AG04450 (cell line): ENCODE data around the gene FALEC. TPM values are rescaled to one million over a fixed set of nuclear protein-coding genes. Genes with fewer than 3 reads are reported as not detected.
A peak's percentile ranks its signal among the peaks of the same experiment; 100 is the strongest.

ENCODE experiments used
- CTCF ChIA-PET: fragments of 300-600, 350-600 bp; formaldehyde crosslinking; extraction: SDS; loops from one replicate; lab custom pipeline; 2022; ENCODE audit warnings: antibody characterized with exemption, inconsistent platforms; lab: Charles Lee
- POLR2A ChIA-PET: fragments of 350-600 bp; formaldehyde crosslinking; extraction: SDS; loops from one replicate; lab custom pipeline; 2021; ENCODE audit warnings: antibody characterized with exemption, inconsistent platforms; lab: Yijun Ruan, JAX
- DNase-seq: peaks from one replicate; pipeline ENCODE4 v3.0.0-alpha.2; 2011; ENCODE audit warnings: low read depth, low spot score
- H3K27ac ChIP-seq: one replicate; pipeline ENCODE4 v1.5.1; 2012; ENCODE audit warnings: low read depth, low read length, control low read depth
- H3K27me3 ChIP-seq: one replicate; pipeline ENCODE4 v1.6.0; 2012; ENCODE audit warnings: low read length; ENCODE audit not compliant: control insufficient read depth, insufficient read depth
- H3K4me3 ChIP-seq: 2 replicates; pipeline ENCODE4 v1.5.1; 2011; ENCODE audit warnings: mild to moderate bottlenecking, low read depth, low read length, control low read depth
- H3K9me3 ChIP-seq: 2 replicates; pipeline ENCODE4 v1.5.1; 2012; ENCODE audit warnings: low read length; ENCODE audit not compliant: control insufficient read depth, insufficient read depth
- CTCF ChIP-seq: IDR thresholded peaks from 2 replicates; pipeline ENCODE4 v1.5.1; 2011; ENCODE audit warnings: low read depth, low read length, control low read depth, inconsistent platforms
- polyA plus RNA-seq: library from polyadenylated mRNA; depleted of rRNA; stranded (reverse); fragments of >200 nt; gene quantifications from 2 replicates; pipeline ENCODE4 v1.2.3, GENCODE V29; 2011

The FALEC gene
- polyA plus RNA-seq, 1 experiment, result not detected

GRCh38 chr1:150486966-150487762 lies 28.4 kb upstream of the FALEC start, which contains the start of gene TARS2:
TSS of gene TARS2 (plus strand) at chr1:150487419. CDS start at chr1:150487451, 32 bp downstream.
- CTCF ChIA-PET, result interaction anchor here (1.8 kb wide), 1 partner anchor 74 kb away, joined by 8 read pairs; no protein-coding TSS in a partner anchor
- Histone ChIP-seq H3K4me3 (peak within 1 kb of the TSS; percentile 96), H3K27ac (peak within 1 kb of the TSS; percentile 53), H3K27me3 (no peaks in the 10 kb centered on the region), H3K9me3 (no peaks in the 10 kb centered on the region)
- DNase-seq, result peak; percentile 98
- POLR2A ChIA-PET, result interaction anchor here (0.6 to 1.3 kb wide), 5 partner anchors 9 to 300 kb away, joined by 3 to 4 read pairs (median 3); partner anchors contain the start of genes ECM1 and FALEC
- peak; percentile 23; the same call in 1 of the 2 replicates for TF ChIP-seq CTCF

GRCh38 chr1:150487763-150488115 lies 27.8 kb upstream of the FALEC start:
- H3K4me3 ChIP-seq, result peak overlapping the region; percentile 96
- no peak for TF ChIP-seq CTCF
- POLR2A ChIA-PET, result interaction anchor here (0.6 to 1.3 kb wide), 4 partner anchors 8 to 28 kb away, joined by 3 to 4 read pairs (median 4); partner anchors contain the start of gene FALEC
- no peaks in the 10 kb centered on the region for H3K9me3 ChIP-seq
- no peak overlapping the region for H3K27ac ChIP-seq
- CTCF ChIA-PET, result no interaction called here
- no peaks in the 10 kb centered on the region for H3K27me3 ChIP-seq
- no peak for DNase-seq

- H3K9me3 ChIP-seq, result no peaks in the 10 kb centered on the region
- ChIA-PET POLR2A (no interaction called here), CTCF (no interaction called here)
- no peak overlapping the region for H3K4me3 ChIP-seq
- H3K27ac ChIP-seq, result no peak overlapping the region
- no peaks in the 10 kb centered on the region for H3K27me3 ChIP-seq
- no peak for DNase-seq
- no peak for TF ChIP-seq CTCF
These were observed 22.4 kb upstream of the FALEC start for GRCh38 chr1:150493175-150493574.

GRCh38 chr1:150498342-150498741 lies 17.2 kb upstream of the FALEC start:
- ChIA-PET POLR2A (no interaction called here), CTCF (no interaction called here)
- Histone ChIP-seq H3K27me3 (no peaks in the 10 kb centered on the region), H3K27ac (no peak overlapping the region), H3K9me3 (no peaks in the 10 kb centered on the region), H3K4me3 (no peak overlapping the region)
- no peak for TF ChIP-seq CTCF
- no peak for DNase-seq

- Histone ChIP-seq H3K27ac (no peak overlapping the region), H3K4me3 (no peak overlapping the region), H3K27me3 (no peaks in the 10 kb centered on the region), H3K9me3 (no peaks in the 10 kb centered on the region)
- no peak for TF ChIP-seq CTCF
- CTCF ChIA-PET, result no interaction called here
- DNase-seq, result no peak
- POLR2A ChIA-PET, result no interaction called here
These were observed 10.1 kb upstream of the FALEC start for GRCh38 chr1:150505431-150505830.
